ENCODE measurements around the gene MED22.

GRCh38 chr9:133307301-133307700, 40.6 kb downstream of the MED22 start:
- TF ChIP-seq CTCF (IDR thresholded peaks at IDR 0.05; ENCODE audit: insufficient read depth, low read length) (no peak), POLR2AphosphoS5 (IDR thresholded peaks at IDR 0.05; ENCODE audit: low read depth) (no peak), SPI1 (IDR thresholded peaks at IDR 0.05; ENCODE audit: borderline replicate concordance, low read depth) (no peak), GABPA (IDR thresholded peaks at IDR 0.05; ENCODE audit: low read depth) (no peak)
- TF ChIP-seq, protein P1, sequence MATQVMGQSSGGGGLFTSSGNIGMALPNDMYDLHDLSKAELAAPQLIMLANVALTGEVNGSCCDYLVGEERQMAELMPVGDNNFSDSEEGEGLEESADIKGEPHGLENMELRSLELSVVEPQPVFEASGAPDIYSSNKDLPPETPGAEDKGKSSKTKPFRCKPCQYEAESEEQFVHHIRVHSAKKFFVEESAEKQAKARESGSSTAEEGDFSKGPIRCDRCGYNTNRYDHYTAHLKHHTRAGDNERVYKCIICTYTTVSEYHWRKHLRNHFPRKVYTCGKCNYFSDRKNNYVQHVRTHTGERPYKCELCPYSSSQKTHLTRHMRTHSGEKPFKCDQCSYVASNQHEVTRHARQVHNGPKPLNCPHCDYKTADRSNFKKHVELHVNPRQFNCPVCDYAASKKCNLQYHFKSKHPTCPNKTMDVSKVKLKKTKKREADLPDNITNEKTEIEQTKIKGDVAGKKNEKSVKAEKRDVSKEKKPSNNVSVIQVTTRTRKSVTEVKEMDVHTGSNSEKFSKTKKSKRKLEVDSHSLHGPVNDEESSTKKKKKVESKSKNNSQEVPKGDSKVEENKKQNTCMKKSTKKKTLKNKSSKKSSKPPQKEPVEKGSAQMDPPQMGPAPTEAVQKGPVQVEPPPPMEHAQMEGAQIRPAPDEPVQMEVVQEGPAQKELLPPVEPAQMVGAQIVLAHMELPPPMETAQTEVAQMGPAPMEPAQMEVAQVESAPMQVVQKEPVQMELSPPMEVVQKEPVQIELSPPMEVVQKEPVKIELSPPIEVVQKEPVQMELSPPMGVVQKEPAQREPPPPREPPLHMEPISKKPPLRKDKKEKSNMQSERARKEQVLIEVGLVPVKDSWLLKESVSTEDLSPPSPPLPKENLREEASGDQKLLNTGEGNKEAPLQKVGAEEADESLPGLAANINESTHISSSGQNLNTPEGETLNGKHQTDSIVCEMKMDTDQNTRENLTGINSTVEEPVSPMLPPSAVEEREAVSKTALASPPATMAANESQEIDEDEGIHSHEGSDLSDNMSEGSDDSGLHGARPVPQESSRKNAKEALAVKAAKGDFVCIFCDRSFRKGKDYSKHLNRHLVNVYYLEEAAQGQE (IDR thresholded peaks at IDR 0.05; ENCODE audit: insufficient replicate concordance, low read depth): no peak

All from HL-60 (cell line).